Activated naive CD8-positive, alpha-beta T cell (primary cell): Measurements from ENCODE around the gene DMP1.

ENCODE experiments used
- H3K27ac Mint-ChIP-seq: one replicate; pipeline ENCODE4 v1.8.0; 2021; ENCODE audit warnings: mixed read lengths
- H3K27me3 Mint-ChIP-seq: one replicate; pipeline ENCODE4 v1.8.0; 2021; ENCODE audit warnings: mixed read lengths
- H3K36me3 Mint-ChIP-seq: one replicate; pipeline ENCODE4 v1.8.0; 2021; ENCODE audit warnings: mixed read lengths
- H3K4me1 Mint-ChIP-seq: one replicate; pipeline ENCODE4 v1.8.0; 2021; ENCODE audit warnings: low read depth, mixed read lengths
- H3K4me3 Mint-ChIP-seq: one replicate; pipeline ENCODE4 v1.8.0; 2021; ENCODE audit warnings: mild to moderate bottlenecking, mixed read lengths
- H3K9me3 Mint-ChIP-seq: one replicate; pipeline ENCODE4 v1.8.0; 2021; ENCODE audit warnings: low read depth, mixed read lengths

The DMP1 gene

DNA sequence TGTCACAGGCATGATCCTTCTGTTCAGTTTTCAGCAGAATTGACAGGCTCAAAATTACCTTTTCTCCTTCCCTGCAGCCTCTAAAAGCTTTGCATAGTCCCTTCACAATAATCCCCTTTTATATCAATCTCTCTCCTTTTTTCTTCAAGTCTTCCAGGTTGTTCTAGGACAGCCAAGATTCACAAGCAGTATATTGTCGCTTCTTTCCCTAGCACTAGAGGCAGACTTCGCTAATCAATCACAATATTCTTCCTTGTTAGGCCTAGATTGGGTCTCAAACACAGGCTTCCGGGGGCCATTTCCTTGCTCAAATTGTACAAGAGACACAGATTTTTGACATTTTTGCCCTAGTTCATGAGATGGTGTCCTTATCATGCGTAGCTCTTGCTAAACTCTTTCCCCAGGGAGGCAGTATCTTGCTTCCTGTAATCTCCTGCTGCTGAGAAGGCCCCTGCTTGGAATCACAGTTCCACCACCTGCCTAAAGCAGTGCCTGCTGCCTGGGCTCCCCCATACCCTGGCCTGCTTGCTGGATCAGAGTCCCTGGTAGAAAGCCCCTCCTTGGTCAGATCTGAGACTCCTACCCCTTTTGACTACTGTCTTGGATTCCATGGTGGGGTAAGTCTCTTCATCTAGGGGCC, 57.3 kb downstream of the DMP1 start:
- Mint-ChIP-seq H3K27ac (no peak overlapping the region), H3K36me3 (no peaks in the 10 kb centered on the region), H3K4me3 (no peak overlapping the region), H3K27me3 (peaks cover 10% of the 10 kb centered on the region), H3K4me1 (no peaks in the 10 kb centered on the region), H3K9me3 (no peaks in the 10 kb centered on the region)
